Liver (tissue), 9 donors: Measurements from ENCODE around the gene RERE. TPM values are rescaled to one million over a fixed set of nuclear protein-coding genes. Genes with fewer than 3 reads are reported as not detected.
A peak's percentile ranks its signal among the peaks of the same experiment; 100 is the strongest.

Experiments used
- DNase-seq: peaks from one replicate; pipeline ENCODE4 v3.0.0-alpha.2; 2017; ENCODE audit warnings: low spot score
- H3K27ac ChIP-seq, 2 donors: one replicate each; pipeline ENCODE4 v1.7.0; 2013; ENCODE audit warnings: inconsistent platforms in 2 of 2, low read length in 2 of 2, control low read depth in 1 of 2, low read depth in 1 of 2, mild to moderate bottlenecking in 1 of 2
- H3K27me3 ChIP-seq, 4 donors: one replicate each; pipeline versions ENCODE4 v1.6.1 to v1.7.0; 2013; ENCODE audit warnings: low read length in 3 of 4, inconsistent platforms in 1 of 4, mild to moderate bottlenecking in 1 of 4, moderate library complexity in 1 of 4; ENCODE audit not compliant: control insufficient read depth in 4 of 4, insufficient read depth in 4 of 4
- H3K36me3 ChIP-seq, 4 donors: one replicate each; pipeline versions ENCODE4 v1.6.1 to v1.7.0; 2013; ENCODE audit warnings: low read length in 3 of 4, mild to moderate bottlenecking in 3 of 4, low read depth in 1 of 4, moderate library complexity in 1 of 4; ENCODE audit not compliant: control insufficient read depth in 4 of 4, insufficient read depth in 3 of 4
- H3K4me1 ChIP-seq, 4 donors: one replicate each; pipeline versions ENCODE4 v1.6.1 to v1.7.0; 2013; ENCODE audit warnings: low read length in 3 of 4, mild to moderate bottlenecking in 3 of 4, moderate library complexity in 1 of 4; ENCODE audit not compliant: control insufficient read depth in 4 of 4, insufficient read depth in 4 of 4
- H3K4me3 ChIP-seq, 3 donors: one replicate each; pipeline versions ENCODE4 v1.6.1 to v1.7.0; 2013; ENCODE audit warnings: low read length in 3 of 3, control low read depth in 1 of 3, low read depth in 1 of 3, mild to moderate bottlenecking in 1 of 3
- H3K9ac ChIP-seq, 2 donors: one replicate each; pipeline ENCODE4 v1.7.0; 2013; ENCODE audit warnings: low read length in 2 of 2, mild to moderate bottlenecking in 2 of 2, moderate library complexity in 2 of 2, control low read depth in 1 of 2, low read depth in 1 of 2
- H3K9me3 ChIP-seq, 4 donors: one replicate each; pipeline versions ENCODE4 v1.6.1 to v1.7.0; 2013; ENCODE audit warnings: low read length in 3 of 4; ENCODE audit not compliant: control insufficient read depth in 4 of 4
- ATF3 ChIP-seq: IDR thresholded peaks from 2 replicates; pipeline ENCODE4 v1.6.1; 2016; ENCODE audit warnings: antibody characterized with exemption
- EGR1 ChIP-seq, 2 donors: IDR thresholded peaks; 2 replicates each; pipeline ENCODE4 v1.6.1; 2016 to 2018; ENCODE audit warnings: antibody characterized with exemption in 2 of 2, low read depth in 2 of 2
- FOXA1 ChIP-seq: IDR thresholded peaks from 2 replicates; pipeline ENCODE4 v1.6.1; 2016; ENCODE audit warnings: antibody characterized with exemption
- FOXA2 ChIP-seq: IDR thresholded peaks from 2 replicates; pipeline ENCODE4 v1.6.1; 2016; ENCODE audit warnings: antibody characterized with exemption
- GABPA ChIP-seq, 2 donors: IDR thresholded peaks in 1 of 2; conservative IDR thresholded peaks in 1 of 2; 2 replicates each; pipeline ENCODE4 v1.6.1; 2016; ENCODE audit warnings: antibody characterized with exemption in 2 of 2, mild to moderate bottlenecking in 1 of 2, moderate library complexity in 1 of 2
- HNF4A ChIP-seq, 2 donors: conservative IDR thresholded peaks; 2 replicates each; pipeline ENCODE4 v1.6.1; 2016; ENCODE audit warnings: antibody characterized with exemption in 2 of 2, mild to moderate bottlenecking in 2 of 2
- HNF4G ChIP-seq: IDR thresholded peaks from 2 replicates; pipeline ENCODE4 v1.6.1; 2016; ENCODE audit warnings: antibody characterized with exemption
- JUND ChIP-seq, 2 donors: IDR thresholded peaks; 2 replicates each; pipeline ENCODE4 v1.6.1; 2016; ENCODE audit warnings: antibody characterized with exemption in 2 of 2
- NR2F2 ChIP-seq: IDR thresholded peaks from 2 replicates; pipeline ENCODE4 v1.6.1; 2016; ENCODE audit warnings: antibody characterized with exemption
- RAD21 ChIP-seq, 2 donors: IDR thresholded peaks; 2 replicates each; pipeline ENCODE4 v1.6.1; 2016; ENCODE audit warnings: antibody characterized with exemption in 2 of 2, mild to moderate bottlenecking in 2 of 2
- RXRA ChIP-seq, 2 donors: IDR thresholded peaks; 2 replicates each; pipeline ENCODE4 v1.6.1; 2017 to 2018; ENCODE audit warnings: antibody characterized with exemption in 2 of 2, mild to moderate bottlenecking in 1 of 2
- SP1 ChIP-seq: IDR thresholded peaks from 2 replicates; pipeline ENCODE4 v1.6.1; 2018; ENCODE audit warnings: antibody characterized with exemption, mild to moderate bottlenecking
- TAF1 ChIP-seq: conservative IDR thresholded peaks from 2 replicates; pipeline ENCODE4 v1.6.1; 2016; ENCODE audit warnings: antibody characterized with exemption, mild to moderate bottlenecking
- YY1 ChIP-seq: IDR thresholded peaks from 2 replicates; pipeline ENCODE4 v1.6.1; 2016; ENCODE audit warnings: antibody characterized with exemption, mild to moderate bottlenecking
- ZBTB33 ChIP-seq: IDR thresholded peaks from 2 replicates; pipeline ENCODE4 v1.6.1; 2016; ENCODE audit warnings: antibody characterized with exemption
- WGBS: extraction: QIAGEN DNeasy Blood & Tissue Kit; methylation state at CpG from one replicate; pipeline ENCODE4 v1.1.7; 2013; 5-methylcytosine and 5-hydroxymethylcytosine counted together
- polyA plus RNA-seq, 2 donors: library from polyadenylated mRNA; stranded (reverse) in 1 of 2; unstranded in 1 of 2; fragments of 200-250 nt in 1 of 2; fragments of >200 nt in 1 of 2; fragmentation: Nextera tagmentation in 1 of 2; extraction: Ambion mirVana in 1 of 2; gene quantifications; one replicate each; pipeline versions ENCODE4 v1.2.1 to v1.2.3, GENCODE V29; 2013 to 2015
- total RNA-seq, 2 donors: library from RNA; depleted of rRNA; stranded (reverse); fragments of >200 nt; gene quantifications; one replicate each; pipeline ENCODE4 v1.2.3, GENCODE V29; 2014
- TF ChIP-seq, protein P1 (sequence below): fragments of 150-350 bp; IDR thresholded peaks from 2 replicates; pipeline ENCODE4 v1.5.1; 2017; ENCODE audit warnings: improper control_type of control experiment, low read depth, low read length; ENCODE audit not compliant: missing input control
- TF ChIP-seq, protein P2 (sequence below): IDR thresholded peaks from 2 replicates; pipeline ENCODE4 v1.6.1; 2016; ENCODE audit warnings: antibody characterized with exemption
- TF ChIP-seq, protein P3 (sequence below): IDR thresholded peaks from 2 replicates; pipeline ENCODE4 v1.6.1; 2016; ENCODE audit warnings: antibody characterized with exemption, mild to moderate bottlenecking
- donor health status: healthy.
- donor health status: healthy.
- donor health status: healthy.
- donor health status: healthy.
- donor health status: healthy.

Gene RERE
- total and polyA plus RNA-seq, 4 donors = 9.8 to 49.1 (median 24.8) TPM

- H3K27me3 ChIP-seq = no peaks in the 10 kb centered on the region
- WGBS = 34% methylated on average over 17 of the region's 17 CpGs
- TF ChIP-seq HNF4G = peak; percentile 74
- TF ChIP-seq SP1 = peak; percentile 96
- TF ChIP-seq, protein P1, sequence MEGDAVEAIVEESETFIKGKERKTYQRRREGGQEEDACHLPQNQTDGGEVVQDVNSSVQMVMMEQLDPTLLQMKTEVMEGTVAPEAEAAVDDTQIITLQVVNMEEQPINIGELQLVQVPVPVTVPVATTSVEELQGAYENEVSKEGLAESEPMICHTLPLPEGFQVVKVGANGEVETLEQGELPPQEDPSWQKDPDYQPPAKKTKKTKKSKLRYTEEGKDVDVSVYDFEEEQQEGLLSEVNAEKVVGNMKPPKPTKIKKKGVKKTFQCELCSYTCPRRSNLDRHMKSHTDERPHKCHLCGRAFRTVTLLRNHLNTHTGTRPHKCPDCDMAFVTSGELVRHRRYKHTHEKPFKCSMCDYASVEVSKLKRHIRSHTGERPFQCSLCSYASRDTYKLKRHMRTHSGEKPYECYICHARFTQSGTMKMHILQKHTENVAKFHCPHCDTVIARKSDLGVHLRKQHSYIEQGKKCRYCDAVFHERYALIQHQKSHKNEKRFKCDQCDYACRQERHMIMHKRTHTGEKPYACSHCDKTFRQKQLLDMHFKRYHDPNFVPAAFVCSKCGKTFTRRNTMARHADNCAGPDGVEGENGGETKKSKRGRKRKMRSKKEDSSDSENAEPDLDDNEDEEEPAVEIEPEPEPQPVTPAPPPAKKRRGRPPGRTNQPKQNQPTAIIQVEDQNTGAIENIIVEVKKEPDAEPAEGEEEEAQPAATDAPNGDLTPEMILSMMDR = no peak
- TF ChIP-seq, protein P2, sequence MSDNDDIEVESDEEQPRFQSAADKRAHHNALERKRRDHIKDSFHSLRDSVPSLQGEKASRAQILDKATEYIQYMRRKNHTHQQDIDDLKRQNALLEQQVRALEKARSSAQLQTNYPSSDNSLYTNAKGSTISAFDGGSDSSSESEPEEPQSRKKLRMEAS = peak; percentile 64
- peak; percentile 62 for TF ChIP-seq FOXA1
- peak; percentile 66 to 86 for TF ChIP-seq HNF4A (conservative IDR thresholded peaks at IDR 0.05)
- no peak for TF ChIP-seq GABPA (IDR thresholded peaks at IDR 0.05 in 1 of 2, conservative IDR thresholded peaks at IDR 0.05 in 1 of 2)
- TF ChIP-seq RAD21 (IDR thresholded peaks at IDR 0.05) = peak; percentile 45 to 71
- no peak for TF ChIP-seq EGR1 (IDR thresholded peaks at IDR 0.05; ENCODE audit: low read depth in 2 of 2)
- peak; percentile 76 for TF ChIP-seq FOXA2
- peak; percentile 61 for TF ChIP-seq YY1
- TF ChIP-seq RXRA (IDR thresholded peaks at IDR 0.05) = peak; percentile 84 to 96
- peak; percentile 57 for TF ChIP-seq TAF1
- peak; percentile 43 for TF ChIP-seq ATF3
- no peak for TF ChIP-seq JUND (IDR thresholded peaks at IDR 0.05)
- TF ChIP-seq, protein P3, sequence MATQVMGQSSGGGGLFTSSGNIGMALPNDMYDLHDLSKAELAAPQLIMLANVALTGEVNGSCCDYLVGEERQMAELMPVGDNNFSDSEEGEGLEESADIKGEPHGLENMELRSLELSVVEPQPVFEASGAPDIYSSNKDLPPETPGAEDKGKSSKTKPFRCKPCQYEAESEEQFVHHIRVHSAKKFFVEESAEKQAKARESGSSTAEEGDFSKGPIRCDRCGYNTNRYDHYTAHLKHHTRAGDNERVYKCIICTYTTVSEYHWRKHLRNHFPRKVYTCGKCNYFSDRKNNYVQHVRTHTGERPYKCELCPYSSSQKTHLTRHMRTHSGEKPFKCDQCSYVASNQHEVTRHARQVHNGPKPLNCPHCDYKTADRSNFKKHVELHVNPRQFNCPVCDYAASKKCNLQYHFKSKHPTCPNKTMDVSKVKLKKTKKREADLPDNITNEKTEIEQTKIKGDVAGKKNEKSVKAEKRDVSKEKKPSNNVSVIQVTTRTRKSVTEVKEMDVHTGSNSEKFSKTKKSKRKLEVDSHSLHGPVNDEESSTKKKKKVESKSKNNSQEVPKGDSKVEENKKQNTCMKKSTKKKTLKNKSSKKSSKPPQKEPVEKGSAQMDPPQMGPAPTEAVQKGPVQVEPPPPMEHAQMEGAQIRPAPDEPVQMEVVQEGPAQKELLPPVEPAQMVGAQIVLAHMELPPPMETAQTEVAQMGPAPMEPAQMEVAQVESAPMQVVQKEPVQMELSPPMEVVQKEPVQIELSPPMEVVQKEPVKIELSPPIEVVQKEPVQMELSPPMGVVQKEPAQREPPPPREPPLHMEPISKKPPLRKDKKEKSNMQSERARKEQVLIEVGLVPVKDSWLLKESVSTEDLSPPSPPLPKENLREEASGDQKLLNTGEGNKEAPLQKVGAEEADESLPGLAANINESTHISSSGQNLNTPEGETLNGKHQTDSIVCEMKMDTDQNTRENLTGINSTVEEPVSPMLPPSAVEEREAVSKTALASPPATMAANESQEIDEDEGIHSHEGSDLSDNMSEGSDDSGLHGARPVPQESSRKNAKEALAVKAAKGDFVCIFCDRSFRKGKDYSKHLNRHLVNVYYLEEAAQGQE = peak; percentile 56
- TF ChIP-seq ZBTB33 = peak; percentile 40
- TF ChIP-seq NR2F2 = peak; percentile 58
- peaks cover 3 to 50% (median 27%) of the 10 kb centered on the region in 4 donors for H3K4me1 ChIP-seq
- DNase-seq = no peak
- H3K27ac ChIP-seq = peak overlapping the region; percentile 94 to 98
- peak overlapping the region in 1 of 2 donors; percentile 21 for H3K9ac ChIP-seq
- peaks cover 0 to 2% (median 0%) of the 10 kb centered on the region in 4 donors for H3K36me3 ChIP-seq
- H3K9me3 ChIP-seq = no peaks in the 10 kb centered on the region
- peak overlapping the region in 1 of 3 donors; percentile 4 for H3K4me3 ChIP-seq
Observed at GRCh38 chr1:8312235-8313218, 504.9 kb downstream of the RERE start.
